Measurements from ENCODE around the gene PCNT. TPM values are rescaled to one million over a fixed set of nuclear protein-coding genes. Genes with fewer than 3 reads are reported as not detected.

PCNT gene
- total RNA-seq, 1 donor from 2014 or later = 36.0 TPM

DNA sequence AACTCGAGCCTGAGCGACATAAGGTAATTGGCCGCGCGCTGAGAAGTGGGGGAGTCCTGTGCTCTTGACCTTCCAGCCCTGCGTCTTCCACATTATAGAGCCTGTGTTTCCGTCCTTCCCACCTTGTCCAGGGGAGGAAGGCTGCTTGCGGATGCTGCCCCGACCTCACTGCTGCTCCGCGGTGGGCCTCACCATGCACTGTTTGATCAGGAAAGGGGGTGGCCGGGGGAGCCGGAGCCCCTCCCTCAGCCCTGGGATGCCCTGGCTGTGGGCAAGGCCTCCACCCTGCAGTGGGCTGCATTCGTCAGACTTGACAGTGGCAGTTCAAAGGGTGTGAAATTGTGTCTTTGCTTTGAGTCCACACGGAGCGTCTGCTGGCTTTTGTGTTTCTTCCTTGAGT is 30.1 kb downstream of the PCNT start:
- Mint-ChIP-seq H3K9me3 (ENCODE audit: unreplicated experiment) (no peaks in the 10 kb centered on the region), H3K4me1 (ENCODE audit: unreplicated experiment) (no peaks in the 10 kb centered on the region), H3K4me3 (ENCODE audit: unreplicated experiment) (no peak overlapping the region), H3K27me3 (ENCODE audit: unreplicated experiment) (peaks cover 4% of the 10 kb centered on the region), H3K27ac (ENCODE audit: unreplicated experiment) (no peak overlapping the region), H3K36me3 (ENCODE audit: low read depth, unreplicated experiment) (peaks cover 47% of the 10 kb centered on the region)
- TF ChIP-seq, protein P1, sequence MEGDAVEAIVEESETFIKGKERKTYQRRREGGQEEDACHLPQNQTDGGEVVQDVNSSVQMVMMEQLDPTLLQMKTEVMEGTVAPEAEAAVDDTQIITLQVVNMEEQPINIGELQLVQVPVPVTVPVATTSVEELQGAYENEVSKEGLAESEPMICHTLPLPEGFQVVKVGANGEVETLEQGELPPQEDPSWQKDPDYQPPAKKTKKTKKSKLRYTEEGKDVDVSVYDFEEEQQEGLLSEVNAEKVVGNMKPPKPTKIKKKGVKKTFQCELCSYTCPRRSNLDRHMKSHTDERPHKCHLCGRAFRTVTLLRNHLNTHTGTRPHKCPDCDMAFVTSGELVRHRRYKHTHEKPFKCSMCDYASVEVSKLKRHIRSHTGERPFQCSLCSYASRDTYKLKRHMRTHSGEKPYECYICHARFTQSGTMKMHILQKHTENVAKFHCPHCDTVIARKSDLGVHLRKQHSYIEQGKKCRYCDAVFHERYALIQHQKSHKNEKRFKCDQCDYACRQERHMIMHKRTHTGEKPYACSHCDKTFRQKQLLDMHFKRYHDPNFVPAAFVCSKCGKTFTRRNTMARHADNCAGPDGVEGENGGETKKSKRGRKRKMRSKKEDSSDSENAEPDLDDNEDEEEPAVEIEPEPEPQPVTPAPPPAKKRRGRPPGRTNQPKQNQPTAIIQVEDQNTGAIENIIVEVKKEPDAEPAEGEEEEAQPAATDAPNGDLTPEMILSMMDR (IDR thresholded peaks at IDR 0.05; ENCODE audit: unreplicated experiment) = no peak
- no peak for DNase-seq (ENCODE audit: low spot score)

DNA sequence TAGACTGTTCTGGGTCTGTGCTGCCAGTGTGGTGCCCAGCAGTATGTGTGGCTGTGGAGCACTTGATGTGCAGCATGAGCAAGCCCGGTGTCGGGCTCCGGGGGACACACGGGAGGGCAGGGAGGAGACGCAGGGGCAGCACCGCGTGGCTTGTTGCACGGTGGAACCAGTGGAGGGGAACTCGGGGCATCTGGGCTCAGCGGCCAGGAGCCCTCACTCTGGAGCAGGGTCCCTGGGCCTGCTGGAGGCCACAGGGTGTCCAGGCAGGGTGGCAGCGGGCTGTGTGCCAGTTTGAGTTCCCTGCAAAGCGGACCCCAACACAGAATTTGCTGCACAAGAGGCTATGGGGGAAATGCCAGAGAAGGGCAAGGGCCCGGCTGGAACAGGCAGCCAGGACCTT is 30.6 kb downstream of the PCNT start:
- peaks cover 43% of the 10 kb centered on the region for H3K36me3 Mint-ChIP-seq (ENCODE audit: low read depth, unreplicated experiment)
- no peaks in the 10 kb centered on the region for H3K9me3 Mint-ChIP-seq (ENCODE audit: unreplicated experiment)
- H3K4me3 Mint-ChIP-seq (ENCODE audit: unreplicated experiment) = no peak overlapping the region
- TF ChIP-seq, protein P1 (IDR thresholded peaks at IDR 0.05; ENCODE audit: unreplicated experiment) = no peak
- DNase-seq (ENCODE audit: low spot score) = no peak
- H3K27ac Mint-ChIP-seq (ENCODE audit: unreplicated experiment) = no peak overlapping the region
- no peaks in the 10 kb centered on the region for H3K4me1 Mint-ChIP-seq (ENCODE audit: unreplicated experiment)
- H3K27me3 Mint-ChIP-seq (ENCODE audit: unreplicated experiment) = peaks cover 4% of the 10 kb centered on the region

DNA sequence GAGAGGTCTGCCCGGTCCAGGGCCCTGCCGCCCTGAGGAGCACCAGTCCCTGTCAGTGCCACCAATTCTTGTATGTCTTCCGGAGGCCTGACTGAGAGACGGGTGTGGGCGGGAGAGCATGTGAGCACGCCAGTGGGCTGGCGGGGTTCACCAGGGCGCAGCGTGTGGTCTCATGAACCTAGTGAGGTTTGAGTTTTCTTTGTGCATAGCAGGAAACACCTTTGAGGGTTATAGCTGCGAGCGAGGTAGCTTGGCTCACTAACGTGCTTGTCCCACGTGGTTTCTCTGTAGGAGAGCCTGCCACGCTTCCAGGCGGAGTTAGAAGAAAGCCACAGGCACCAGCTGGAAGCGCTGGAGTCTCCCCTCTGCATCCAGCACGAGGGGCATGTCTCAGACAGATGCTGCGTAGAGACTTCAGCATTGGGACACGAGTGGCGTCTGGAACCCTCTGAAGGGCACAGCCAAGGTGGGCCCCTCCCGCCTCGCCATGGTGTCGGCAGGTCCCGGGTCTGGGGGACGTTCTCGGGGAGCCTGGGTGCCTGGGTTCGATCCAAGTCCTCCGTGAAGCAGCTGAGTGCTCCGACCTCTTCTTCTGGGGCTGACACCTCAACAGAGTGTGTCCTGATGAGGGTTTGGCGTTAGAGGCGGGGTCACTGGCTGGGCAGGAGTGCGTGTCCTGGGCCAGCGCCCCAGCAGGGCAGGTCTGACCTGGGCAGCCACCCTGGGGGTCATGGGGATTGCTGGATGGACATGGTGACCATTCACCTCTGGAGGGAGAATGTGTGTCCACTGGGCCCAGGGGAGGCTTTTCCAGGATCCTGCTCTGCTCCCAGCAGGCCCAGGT is 31.4 kb downstream of the PCNT start:
- Mint-ChIP-seq H3K9me3 (ENCODE audit: unreplicated experiment) (no peaks in the 10 kb centered on the region), H3K36me3 (ENCODE audit: low read depth, unreplicated experiment) (peaks cover 37% of the 10 kb centered on the region), H3K4me1 (ENCODE audit: unreplicated experiment) (no peaks in the 10 kb centered on the region), H3K27ac (ENCODE audit: unreplicated experiment) (no peak overlapping the region), H3K4me3 (ENCODE audit: unreplicated experiment) (peak overlapping the region; percentile 47), H3K27me3 (ENCODE audit: unreplicated experiment) (peaks cover 3% of the 10 kb centered on the region)
- TF ChIP-seq, protein P1 (IDR thresholded peaks at IDR 0.05; ENCODE audit: unreplicated experiment) = no peak
- no peak for DNase-seq (ENCODE audit: low spot score)

GRCh38 chr21:46356005-46356338 is 32.0 kb downstream of the PCNT start:
- Mint-ChIP-seq H3K36me3 (ENCODE audit: low read depth, unreplicated experiment) (peaks cover 38% of the 10 kb centered on the region), H3K4me3 (ENCODE audit: unreplicated experiment) (no peak overlapping the region), H3K9me3 (ENCODE audit: unreplicated experiment) (no peaks in the 10 kb centered on the region), H3K27me3 (ENCODE audit: unreplicated experiment) (peaks cover 3% of the 10 kb centered on the region), H3K4me1 (ENCODE audit: unreplicated experiment) (no peaks in the 10 kb centered on the region), H3K27ac (ENCODE audit: unreplicated experiment) (no peak overlapping the region)
- TF ChIP-seq, protein P1 (IDR thresholded peaks at IDR 0.05; ENCODE audit: unreplicated experiment) = no peak
- DNase-seq (ENCODE audit: low spot score) = no peak
